Esophagus muscularis mucosa (tissue), 4 donors: ENCODE measurements around the gene TNFAIP6. TPM values are rescaled to one million over a fixed set of nuclear protein-coding genes. Genes with fewer than 3 reads are reported as not detected.
A peak's percentile ranks its signal among the peaks of the same experiment; 100 is the strongest.

Source experiments
- DNase-seq: peaks from one replicate; pipeline ENCODE4 v3.0.0-alpha.2; 2017; ENCODE audit errors: extremely low spot score
- H3K27ac ChIP-seq, 4 donors: fragments of 200-600 bp; sonication (generic); replicated peaks in 1 of 4; 1 replicate in 3 of 4; 2 replicates in 1 of 4; pipeline ENCODE4 v1.5.1; 2016 to 2019; ENCODE audit warnings: mild to moderate bottlenecking in 1 of 4
- H3K27me3 ChIP-seq, 4 donors: fragments of 200-600 bp; sonication (generic); one replicate each; pipeline versions ENCODE4 v1.5.1 to v1.6.0; 2016 to 2019
- H3K36me3 ChIP-seq, 4 donors: fragments of 200-600 bp; sonication (generic); one replicate each; pipeline ENCODE4 v1.5.1; 2016 to 2019
- H3K4me1 ChIP-seq, 4 donors: fragments of 200-600 bp; sonication (generic); one replicate each; pipeline ENCODE4 v1.5.1; 2016 to 2019
- H3K4me3 ChIP-seq, 4 donors: fragments of 200-600 bp; sonication (generic); 1 replicate in 2 of 4; 2 replicates in 2 of 4; pipeline ENCODE4 v1.5.1; 2016 to 2019; ENCODE audit warnings: mild to moderate bottlenecking in 4 of 4, moderate library complexity in 1 of 4
- H3K9me3 ChIP-seq, 4 donors: fragments of 200-600 bp; sonication (generic); 1 replicate in 3 of 4; 2 replicates in 1 of 4; pipeline ENCODE4 v1.5.1; 2016 to 2019
- EP300 ChIP-seq: sonication (generic); formaldehyde crosslinking; IDR thresholded peaks from one replicate; pipeline ENCODE4 v1.6.1; 2017; ENCODE audit warnings: antibody characterized with exemption
- POLR2A ChIP-seq: fragments of 450-650 bp; IDR thresholded peaks from one replicate; pipeline ENCODE4 v1.6.1; 2017; ENCODE audit warnings: antibody characterized with exemption, moderate library complexity, mild to moderate bottlenecking, low read depth
- POLR2AphosphoS5 ChIP-seq, 2 donors: sonication (generic); formaldehyde crosslinking; IDR thresholded peaks; one replicate each; pipeline ENCODE4 v1.6.1; 2017; ENCODE audit warnings: antibody characterized with exemption in 2 of 2
- WGBS: methylation state at CpG from one replicate; pipeline ENCODE4 v1.1.5; 2018; 5-methylcytosine and 5-hydroxymethylcytosine counted together
- intact Hi-C: fragments of 100-400 bp; cut with DNase I; formaldehyde crosslinking; loops from one replicate; pipeline ENCODE4 v1.15.1; 2023
- total RNA-seq, 4 donors: library from RNA; depleted of rRNA; stranded (reverse); fragments of >200 nt; gene quantifications; one replicate each; pipeline versions ENCODE4 v1.1.0 to v1.2.1, GENCODE V29; 2016
- TF ChIP-seq, protein P1 (sequence below), 3 experiments: fragments of 200-600 bp in 2 of 3; fragments of 450-650 bp in 1 of 3; sonication (generic) in 2 of 3; IDR thresholded peaks; one replicate each; pipeline ENCODE4 v1.5.1; 2017 to 2019; ENCODE audit warnings: antibody characterized with exemption in 3 of 3, mild to moderate bottlenecking in 2 of 3, moderate library complexity in 1 of 3

TNFAIP6 gene
- total RNA-seq, 4 donors from 2014 or later = 3.5 to 13.3 (median 5.8) TPM

GRCh38 chr2:151350579-151351195 is 6.7 kb upstream of the TNFAIP6 start:
- peak; percentile 42 for DNase-seq
- no peaks in the 10 kb centered on the region for H3K9me3 ChIP-seq
- WGBS = 77% methylated on average over 4 of the region's 4 CpGs

DNA sequence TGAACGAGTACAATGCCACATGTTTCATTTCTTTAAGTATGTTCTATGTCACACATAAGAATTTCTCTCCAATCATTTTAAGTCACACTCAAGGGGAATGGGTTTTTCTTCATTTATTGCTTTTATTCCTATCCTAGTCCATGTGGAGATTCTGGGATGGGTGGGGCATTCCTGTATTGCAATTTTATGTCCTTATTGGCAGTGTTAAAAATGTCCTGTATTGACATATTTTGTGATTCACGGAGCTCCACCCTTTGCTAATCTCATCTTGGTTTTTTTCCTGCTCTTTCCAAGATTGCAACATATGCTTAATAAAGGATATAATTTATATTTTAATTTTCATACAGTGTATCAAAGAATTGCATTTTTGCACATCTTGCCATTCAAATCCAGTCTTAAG is 3.4 kb upstream of the TNFAIP6 start:
- H3K36me3 ChIP-seq = no peaks in the 10 kb centered on the region
- TF ChIP-seq POLR2AphosphoS5 (IDR thresholded peaks at IDR 0.05) (no peak), EP300 (no peak), POLR2A (no peak)
- TF ChIP-seq, protein P1, sequence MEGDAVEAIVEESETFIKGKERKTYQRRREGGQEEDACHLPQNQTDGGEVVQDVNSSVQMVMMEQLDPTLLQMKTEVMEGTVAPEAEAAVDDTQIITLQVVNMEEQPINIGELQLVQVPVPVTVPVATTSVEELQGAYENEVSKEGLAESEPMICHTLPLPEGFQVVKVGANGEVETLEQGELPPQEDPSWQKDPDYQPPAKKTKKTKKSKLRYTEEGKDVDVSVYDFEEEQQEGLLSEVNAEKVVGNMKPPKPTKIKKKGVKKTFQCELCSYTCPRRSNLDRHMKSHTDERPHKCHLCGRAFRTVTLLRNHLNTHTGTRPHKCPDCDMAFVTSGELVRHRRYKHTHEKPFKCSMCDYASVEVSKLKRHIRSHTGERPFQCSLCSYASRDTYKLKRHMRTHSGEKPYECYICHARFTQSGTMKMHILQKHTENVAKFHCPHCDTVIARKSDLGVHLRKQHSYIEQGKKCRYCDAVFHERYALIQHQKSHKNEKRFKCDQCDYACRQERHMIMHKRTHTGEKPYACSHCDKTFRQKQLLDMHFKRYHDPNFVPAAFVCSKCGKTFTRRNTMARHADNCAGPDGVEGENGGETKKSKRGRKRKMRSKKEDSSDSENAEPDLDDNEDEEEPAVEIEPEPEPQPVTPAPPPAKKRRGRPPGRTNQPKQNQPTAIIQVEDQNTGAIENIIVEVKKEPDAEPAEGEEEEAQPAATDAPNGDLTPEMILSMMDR (IDR thresholded peaks at IDR 0.05) = no peak
- DNase-seq = no peak
- no peaks in the 10 kb centered on the region for H3K9me3 ChIP-seq
- no peak overlapping the region for H3K27ac ChIP-seq
- H3K4me1 ChIP-seq = no peaks in the 10 kb centered on the region
- H3K4me3 ChIP-seq = no peak overlapping the region
- intact Hi-C loops = no loop called here
- 80% methylated on average over 2 of the region's 2 CpGs for WGBS
- no peaks in the 10 kb centered on the region for H3K27me3 ChIP-seq

More at GRCh38 chr2:151350579-151351195, 6.7 kb upstream of the TNFAIP6 start:
- Histone ChIP-seq H3K36me3 (no peaks in the 10 kb centered on the region), H3K27ac (no peak overlapping the region), H3K4me1 (no peaks in the 10 kb centered on the region), H3K27me3 (no peaks in the 10 kb centered on the region), H3K4me3 (no peak overlapping the region)
- no peak for TF ChIP-seq EP300
- TF ChIP-seq, protein P1 (IDR thresholded peaks at IDR 0.05) = no peak
- intact Hi-C loops = no loop called here

DNA sequence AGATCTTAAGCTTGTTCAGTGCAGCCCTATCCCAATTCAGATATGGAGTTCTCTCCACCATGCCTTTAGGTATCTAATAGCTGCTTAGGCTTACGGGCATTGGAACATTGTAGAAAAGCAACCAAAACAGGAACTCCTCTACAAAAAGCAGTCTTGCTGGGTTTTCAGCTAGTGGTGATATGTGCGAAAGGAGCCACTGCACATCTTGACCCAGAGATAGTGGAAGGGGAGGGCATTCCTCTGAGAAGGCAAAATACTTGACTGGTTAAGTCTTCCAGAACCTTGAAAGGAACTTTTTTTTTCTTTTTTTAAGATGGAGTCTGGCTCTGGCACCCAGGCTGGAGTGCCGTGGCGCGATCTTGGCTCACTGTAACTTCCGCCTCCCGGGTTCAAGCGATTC is 2.6 kb upstream of the TNFAIP6 start:
- WGBS = 97% methylated on average over 8 of the region's 8 CpGs

DNA sequence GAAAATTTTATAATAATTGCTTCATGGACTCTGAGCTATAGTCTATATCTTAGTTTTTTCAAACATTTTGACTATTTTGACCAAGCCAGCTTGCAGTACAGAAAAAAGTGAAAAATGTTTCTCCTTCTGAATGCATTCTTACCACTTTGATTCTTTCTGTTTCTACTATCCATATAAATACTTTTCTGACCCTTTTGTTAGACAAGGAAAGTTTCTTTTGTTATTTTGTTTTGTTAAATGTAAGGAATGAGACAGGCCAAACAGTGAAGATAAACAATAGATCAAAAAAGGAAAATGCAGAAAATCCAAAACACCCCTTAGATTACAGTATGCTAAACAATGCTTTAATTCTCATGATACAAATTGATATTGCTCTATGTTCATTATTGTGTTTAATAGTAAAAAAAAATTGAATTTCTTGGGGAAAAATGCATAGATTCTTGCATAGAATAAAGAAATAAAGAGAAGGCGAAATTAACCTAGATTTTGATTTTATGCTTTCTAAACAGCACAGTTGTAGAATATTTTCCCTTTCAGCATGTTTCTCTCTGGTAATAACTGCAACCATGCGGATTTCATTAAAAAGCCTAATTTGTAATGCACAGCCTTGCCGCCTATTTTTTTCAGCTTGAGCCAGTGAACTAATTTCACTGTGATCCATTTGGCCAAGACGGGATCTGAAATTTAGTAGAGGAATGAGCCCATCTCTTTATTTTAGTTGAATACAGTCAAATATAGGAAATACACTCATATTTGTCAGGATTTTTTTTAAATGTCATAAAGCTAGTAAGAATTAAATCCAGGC is 976 bp downstream of the TNFAIP6 start:
- Histone ChIP-seq H3K4me1 (no peaks in the 10 kb centered on the region), H3K4me3 (peak overlapping the region; percentile 14 to 41 (median 26)), H3K36me3 (no peaks in the 10 kb centered on the region), H3K27ac (peak overlapping the region; percentile 8 to 43 (median 26)), H3K27me3 (no peaks in the 10 kb centered on the region), H3K9me3 (no peaks in the 10 kb centered on the region)
- TF ChIP-seq POLR2AphosphoS5 (IDR thresholded peaks at IDR 0.05) = no peak
- DNase-seq = no peak
- intact Hi-C loops = no loop called here
- 77% methylated on average over 4 of the region's 4 CpGs for WGBS

More for the DNA sequence above, 2.6 kb upstream of the TNFAIP6 start:
- Histone ChIP-seq H3K36me3 (no peaks in the 10 kb centered on the region), H3K9me3 (no peaks in the 10 kb centered on the region), H3K4me3 (no peak overlapping the region), H3K27ac (no peak overlapping the region), H3K27me3 (no peaks in the 10 kb centered on the region), H3K4me1 (no peaks in the 10 kb centered on the region)
- DNase-seq = no peak
- intact Hi-C loops = no loop called here
- TF ChIP-seq EP300 = no peak
- TF ChIP-seq POLR2A = no peak
- TF ChIP-seq, protein P1 (IDR thresholded peaks at IDR 0.05) = no peak
- no peak for TF ChIP-seq POLR2AphosphoS5 (IDR thresholded peaks at IDR 0.05)

DNA sequence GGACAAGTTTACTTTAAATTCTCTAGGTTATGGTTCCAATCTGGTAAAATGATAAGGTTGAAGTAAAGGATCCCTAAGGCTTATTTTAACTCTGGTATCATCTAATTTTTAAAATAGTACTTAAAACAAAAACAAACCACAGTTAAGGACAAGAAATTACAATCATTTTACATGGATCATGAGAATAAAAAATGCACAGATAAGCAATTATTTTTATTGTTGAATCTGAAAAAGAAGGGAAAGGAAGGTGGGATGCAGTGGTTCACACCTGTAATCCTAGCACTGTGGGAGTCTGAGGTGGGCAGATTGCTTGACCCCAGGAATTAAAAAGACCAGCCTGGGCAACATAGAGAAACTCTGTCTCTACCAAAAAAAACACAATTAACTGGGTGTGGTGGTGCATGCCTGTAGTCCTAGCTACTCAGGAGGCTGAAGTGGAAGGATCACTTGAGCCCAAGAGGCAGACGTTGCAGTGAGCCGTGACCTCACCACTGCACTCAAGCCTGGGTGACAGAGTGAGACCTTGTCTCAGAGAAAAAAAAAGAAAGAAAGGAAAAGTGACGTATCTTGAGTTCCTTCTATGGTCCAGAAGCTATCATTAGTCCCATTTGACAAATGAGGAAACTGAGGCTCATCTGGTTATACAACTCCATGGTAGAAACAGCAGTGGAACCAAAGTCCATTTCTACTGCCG is 2.5 kb downstream of the TNFAIP6 start:
- H3K27me3 ChIP-seq = no peaks in the 10 kb centered on the region
- DNase-seq = peak; percentile 31
- no peak overlapping the region for H3K4me3 ChIP-seq
- WGBS = 94% methylated on average over 4 of the region's 4 CpGs
- no peaks in the 10 kb centered on the region for H3K4me1 ChIP-seq
- no peaks in the 10 kb centered on the region for H3K9me3 ChIP-seq
- no peaks in the 10 kb centered on the region for H3K36me3 ChIP-seq
- TF ChIP-seq POLR2A = no peak
- TF ChIP-seq EP300 = no peak
- TF ChIP-seq POLR2AphosphoS5 (IDR thresholded peaks at IDR 0.05) = no peak
- TF ChIP-seq, protein P1 (IDR thresholded peaks at IDR 0.05) = no peak
- H3K27ac ChIP-seq = no peak overlapping the region
- intact Hi-C loops = no loop called here
